Activated naive CD8-positive, alpha-beta T cell treated with anti-CD3 and anti-CD28 coated beads, Interleukin-2, amount 10 ng/mL, durations not matched to agents 7 days and 5 days (primary cell): ENCODE data around the gene CCDC201. TPM values are rescaled to one million over a fixed set of nuclear protein-coding genes. Genes with fewer than 3 reads are reported as not detected.
"Not testable (repeated sequence)": the region's sequence is repeated elsewhere in the genome, so short reads cannot be mapped to it uniquely, and the experiment has no call there.

Source experiments
- ATAC-seq: fragments of 150-1000 bp; cut with Tn5 transposase; one replicate; pipeline ENCODE4 v1.10.0; 2021; ENCODE audit warnings: low read depth, moderate library complexity
- POLR2A ChIA-PET: fragments of 350-600 bp; sonication (Branson Sonifier 250); formaldehyde crosslinking; loops from one replicate; lab custom pipeline; 2021; ENCODE audit warnings: antibody characterized with exemption; lab: Charles Lee
- DNase-seq: peaks from one replicate; pipeline ENCODE4 v3.0.0; 2021
- H3K27ac Mint-ChIP-seq: one replicate; pipeline ENCODE4 v1.8.0; 2022; ENCODE audit warnings: mild to moderate bottlenecking, mixed read lengths
- H3K27me3 Mint-ChIP-seq: one replicate; pipeline ENCODE4 v1.8.0; 2022; ENCODE audit warnings: mild to moderate bottlenecking, moderate library complexity, mixed read lengths
- H3K36me3 Mint-ChIP-seq: one replicate; pipeline ENCODE4 v1.8.0; 2021; ENCODE audit warnings: mild to moderate bottlenecking, mixed read lengths
- H3K4me1 Mint-ChIP-seq: one replicate; pipeline ENCODE4 v1.8.0; 2021; ENCODE audit warnings: mixed read lengths
- H3K4me3 Mint-ChIP-seq: one replicate; pipeline ENCODE4 v1.8.0; 2022; ENCODE audit warnings: mild to moderate bottlenecking, moderate library complexity, mixed read lengths
- H3K9me3 Mint-ChIP-seq: one replicate; pipeline ENCODE4 v1.8.0; 2021; ENCODE audit warnings: mixed read lengths
- total RNA-seq, 2 experiments: library from RNA; stranded (reverse); gene quantifications; one replicate each; pipeline ENCODE4 v1.2.3, GENCODE V29; 2021

The CCDC201 gene
- total RNA-seq, 2 experiments from 2014 or later, result not detected

DNA sequence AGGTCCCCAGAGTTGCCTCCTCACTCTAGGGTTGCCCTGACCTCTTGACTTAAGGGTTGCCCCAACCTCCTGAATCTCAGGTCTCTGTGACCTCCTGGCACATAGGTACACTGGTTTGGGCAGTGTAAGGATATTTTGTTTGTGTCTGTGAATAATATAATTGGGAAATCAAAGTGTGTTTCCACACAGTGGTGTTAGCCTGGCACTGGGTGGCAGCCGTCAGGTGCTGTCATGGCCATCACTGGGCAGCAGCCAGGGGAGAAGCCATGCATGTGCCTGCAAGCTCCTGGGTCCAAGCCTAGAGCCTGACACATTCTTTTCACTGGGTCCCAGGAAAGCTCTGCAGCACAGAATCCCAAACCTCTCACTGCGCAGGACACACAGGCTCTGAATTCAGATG, 3.6 kb upstream of the CCDC201 start:
- POLR2A ChIA-PET, result no interaction called here
- no peak for DNase-seq
- Mint-ChIP-seq H3K4me1 (no peaks in the 10 kb centered on the region), H3K27me3 (no peaks in the 10 kb centered on the region), H3K9me3 (no peaks in the 10 kb centered on the region), H3K36me3 (no peaks in the 10 kb centered on the region), H3K4me3 (no peak overlapping the region), H3K27ac (no peak overlapping the region)
- no peak for ATAC-seq

DNA sequence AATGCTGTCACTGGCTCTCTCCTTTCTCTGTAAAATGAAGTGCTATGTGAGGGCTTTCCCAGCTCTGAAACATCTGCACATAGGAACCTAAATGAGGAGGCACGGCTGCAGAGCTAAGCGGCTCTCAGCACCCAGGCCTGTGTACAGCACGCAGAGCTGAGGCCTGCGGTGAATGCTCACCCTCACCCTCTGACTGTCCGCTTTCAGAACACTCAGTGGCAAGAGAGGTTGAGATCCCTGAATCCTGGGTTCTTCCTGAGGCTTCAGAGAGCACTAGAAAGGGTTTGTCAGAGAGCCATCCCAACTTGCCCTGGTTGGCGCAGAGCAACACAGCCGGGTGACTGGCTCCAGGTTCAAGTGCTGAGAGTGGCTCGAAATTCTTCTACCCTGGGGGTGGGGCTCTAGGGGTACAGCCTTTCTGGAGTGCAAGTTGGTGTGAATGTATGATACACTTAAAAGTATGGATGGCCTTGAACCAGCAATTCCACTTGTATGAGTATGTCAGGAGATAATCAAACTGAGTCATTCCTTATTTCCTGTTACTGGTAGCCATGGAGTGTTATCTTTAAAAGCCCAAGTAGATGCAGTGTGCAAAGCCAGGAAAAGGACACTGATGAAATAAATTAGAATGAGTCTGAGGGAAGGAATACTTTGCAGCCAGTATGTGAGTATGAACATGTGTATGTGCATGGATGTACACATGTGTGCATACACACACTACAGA, 1.7 kb upstream of the CCDC201 start:
- Mint-ChIP-seq H3K27me3 (no peaks in the 10 kb centered on the region), H3K9me3 (no peaks in the 10 kb centered on the region), H3K36me3 (no peaks in the 10 kb centered on the region), H3K4me1 (no peaks in the 10 kb centered on the region), H3K4me3 (no peak overlapping the region), H3K27ac (no peak overlapping the region)
- no peak for DNase-seq
- POLR2A ChIA-PET, result no interaction called here
- no peak for ATAC-seq

- H3K36me3 Mint-ChIP-seq, result no peaks in the 10 kb centered on the region
- ATAC-seq, result no peak
- no peaks in the 10 kb centered on the region for H3K4me1 Mint-ChIP-seq
- no peak overlapping the region for H3K27ac Mint-ChIP-seq
- POLR2A ChIA-PET, result no interaction called here
- H3K9me3 Mint-ChIP-seq, result no peaks in the 10 kb centered on the region
- peaks cover 4% of the 10 kb centered on the region for H3K27me3 Mint-ChIP-seq
- H3K4me3 Mint-ChIP-seq, result no peak overlapping the region
- no peak for DNase-seq
Observed at GRCh38 chr7:45873355-45873754, 473 bp upstream of the CCDC201 start.

GRCh38 chr7:45872116-45873034, 507 bp downstream of the CCDC201 start:
- H3K27me3 Mint-ChIP-seq, result peaks cover 8% of the 10 kb centered on the region
- H3K27ac Mint-ChIP-seq, result no peak overlapping the region
- no peak for DNase-seq
- POLR2A ChIA-PET, result no interaction called here
- no peak for ATAC-seq
- no peaks in the 10 kb centered on the region for H3K4me1 Mint-ChIP-seq
- no peaks in the 10 kb centered on the region for H3K36me3 Mint-ChIP-seq
- H3K9me3 Mint-ChIP-seq, result no peaks in the 10 kb centered on the region
- H3K4me3 Mint-ChIP-seq, result no peak overlapping the region

DNA sequence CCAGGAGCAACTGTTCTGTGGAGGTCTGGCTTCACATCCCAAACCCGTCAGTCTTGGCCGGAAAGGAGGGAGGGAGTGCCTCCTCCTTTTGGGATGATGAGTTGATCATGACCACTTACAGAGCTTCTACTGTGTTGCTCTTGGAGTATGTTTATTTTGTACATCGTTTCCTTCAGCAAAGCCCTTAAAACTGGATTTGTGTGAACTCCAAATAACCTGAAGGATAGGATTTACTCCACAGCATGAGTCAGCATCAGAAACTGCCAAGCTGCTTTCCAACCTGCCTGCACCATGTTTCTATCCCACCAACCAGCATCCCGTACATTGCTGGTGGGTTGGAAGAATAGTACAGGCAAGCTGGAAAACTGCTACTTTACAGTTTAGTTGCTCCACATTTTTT, 3.5 kb downstream of the CCDC201 start:
- H3K27me3 Mint-ChIP-seq, result peaks cover 8% of the 10 kb centered on the region
- H3K9me3 Mint-ChIP-seq, result no peaks in the 10 kb centered on the region
- no peak overlapping the region for H3K27ac Mint-ChIP-seq
- H3K4me3 Mint-ChIP-seq, result no peak overlapping the region
- ATAC-seq (no peak), DNase-seq (no peak)
- no peaks in the 10 kb centered on the region for H3K4me1 Mint-ChIP-seq
- POLR2A ChIA-PET, result no interaction called here
- H3K36me3 Mint-ChIP-seq, result no peaks in the 10 kb centered on the region

- H3K27me3 Mint-ChIP-seq, result peaks cover 8% of the 10 kb centered on the region
- H3K27ac Mint-ChIP-seq, result no peak overlapping the region
- no peaks in the 10 kb centered on the region for H3K9me3 Mint-ChIP-seq
- no peaks in the 10 kb centered on the region for H3K4me1 Mint-ChIP-seq
- H3K4me3 Mint-ChIP-seq, result no peak overlapping the region
- POLR2A ChIA-PET, result no interaction called here
- DNase-seq, result no peak
- no peak for ATAC-seq
- H3K36me3 Mint-ChIP-seq, result no peaks in the 10 kb centered on the region
Observed at GRCh38 chr7:45867471-45867870, 5.4 kb downstream of the CCDC201 start.

GRCh38 chr7:45865594-45866410, 7.1 kb downstream of the CCDC201 start:
- ATAC-seq (no peak), DNase-seq (no peak)
- Mint-ChIP-seq H3K27me3 (peaks cover 9% of the 10 kb centered on the region), H3K4me1 (no peaks in the 10 kb centered on the region), H3K4me3 (no peak overlapping the region), H3K36me3 (no peaks in the 10 kb centered on the region), H3K9me3 (no peaks in the 10 kb centered on the region), H3K27ac (no peak overlapping the region)
- POLR2A ChIA-PET, result no interaction called here

DNA sequence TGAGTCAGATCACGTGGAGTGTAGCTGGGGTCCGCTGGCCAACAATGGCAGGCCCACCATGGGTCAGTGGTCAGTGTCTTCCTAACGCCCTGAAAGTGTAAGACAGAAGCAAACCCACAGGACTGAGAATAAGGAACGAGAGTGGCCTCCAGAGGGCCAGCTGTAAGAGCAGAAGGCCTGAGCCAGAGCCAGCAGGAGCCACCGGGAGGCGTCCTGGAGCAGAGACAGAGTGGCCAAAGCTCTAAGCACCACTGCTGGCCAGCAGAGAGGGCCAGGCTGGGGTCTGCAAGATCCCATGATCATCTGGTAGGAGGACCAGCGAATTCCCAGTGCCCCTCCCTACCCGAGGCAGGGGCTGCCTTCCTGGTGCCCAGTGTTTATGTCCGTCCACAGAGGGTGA, 9.2 kb downstream of the CCDC201 start:
- Mint-ChIP-seq H3K4me1 (no peaks in the 10 kb centered on the region), H3K9me3 (no peaks in the 10 kb centered on the region), H3K27ac (no peak overlapping the region), H3K4me3 (no peak overlapping the region), H3K36me3 (no peaks in the 10 kb centered on the region), H3K27me3 (peaks cover 10% of the 10 kb centered on the region)
- DNase-seq (no peak), ATAC-seq (no peak)
- POLR2A ChIA-PET, result no interaction called here

DNA sequence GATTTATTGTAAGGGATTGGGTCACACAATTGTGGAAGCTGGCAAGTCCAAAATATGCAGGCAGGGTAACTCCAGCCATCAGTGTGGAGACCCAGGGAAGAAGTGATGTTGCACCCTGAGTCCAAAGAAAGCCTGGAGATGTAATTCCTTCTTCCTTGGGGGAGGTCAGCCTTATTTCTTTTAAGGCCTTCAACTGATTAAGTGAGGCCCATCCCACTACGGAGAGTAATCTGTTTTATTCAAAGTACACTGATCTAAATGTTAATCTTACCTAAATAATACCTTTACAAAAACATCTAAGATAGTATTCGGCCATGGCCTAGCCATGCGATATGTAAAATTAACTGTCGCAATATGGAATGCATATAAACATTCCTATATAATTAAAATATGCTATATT, 16.0 kb downstream of the CCDC201 start:
- POLR2A ChIA-PET, H3K27ac Mint-ChIP-seq, H3K4me1 Mint-ChIP-seq, H3K4me3 Mint-ChIP-seq, DNase-seq, ATAC-seq, H3K9me3 Mint-ChIP-seq, H3K36me3 Mint-ChIP-seq: not testable (repeated sequence)
- peaks cover 11% of the 10 kb centered on the region for H3K27me3 Mint-ChIP-seq

- POLR2A ChIA-PET, H3K36me3 Mint-ChIP-seq, H3K4me1 Mint-ChIP-seq, DNase-seq, H3K27ac Mint-ChIP-seq, ATAC-seq, H3K4me3 Mint-ChIP-seq, H3K9me3 Mint-ChIP-seq: not testable (repeated sequence)
- H3K27me3 Mint-ChIP-seq, result peaks cover 10% of the 10 kb centered on the region
Observed at GRCh38 chr7:45855680-45856079, 17.2 kb downstream of the CCDC201 start.

- ATAC-seq, H3K27me3 Mint-ChIP-seq, H3K27ac Mint-ChIP-seq, H3K9me3 Mint-ChIP-seq, DNase-seq, H3K36me3 Mint-ChIP-seq, POLR2A ChIA-PET, H3K4me1 Mint-ChIP-seq, H3K4me3 Mint-ChIP-seq: not testable (repeated sequence)
Observed at GRCh38 chr7:45853491-45853890, 19.4 kb downstream of the CCDC201 start.

- ATAC-seq, result not testable (repeated sequence)
Observed at GRCh38 chr7:45852984-45853383, 19.9 kb downstream of the CCDC201 start.

GRCh38 chr7:45848734-45849133, 24.1 kb downstream of the CCDC201 start:
- POLR2A ChIA-PET, H3K27ac Mint-ChIP-seq, DNase-seq, ATAC-seq, H3K9me3 Mint-ChIP-seq, H3K36me3 Mint-ChIP-seq, H3K4me3 Mint-ChIP-seq, H3K27me3 Mint-ChIP-seq, H3K4me1 Mint-ChIP-seq: not testable (repeated sequence)

More at GRCh38 chr7:45852984-45853383, 19.9 kb downstream of the CCDC201 start:
- H3K27me3 Mint-ChIP-seq, DNase-seq, H3K36me3 Mint-ChIP-seq, H3K4me3 Mint-ChIP-seq, H3K9me3 Mint-ChIP-seq, H3K27ac Mint-ChIP-seq, POLR2A ChIA-PET, H3K4me1 Mint-ChIP-seq: not testable (repeated sequence)
